GM19099 (cell line): ENCODE measurements around the gene SLC25A53.

Experiments
- POLR2A ChIP-seq: IDR thresholded peaks from 3 replicates; pipeline ENCODE4 v1.6.1; 2011; ENCODE audit warnings: low read depth; ENCODE audit not compliant: insufficient read length; ENCODE audit errors: extremely low read depth

Gene SLC25A53

GRCh38 chrX:104156630-104157529, at the start of gene SLC25A53:
Gene SLC25A53 (minus strand): TSS chrX:104157009. CDS start chrX:104105257, 51,752 bp downstream.
- peak; percentile 59 for TF ChIP-seq POLR2A

GRCh38 chrX:104205548-104205947, 48.7 kb upstream of the SLC25A53 start:
- no peak for TF ChIP-seq POLR2A

GRCh38 chrX:104195489-104196084, 38.8 kb upstream of the SLC25A53 start:
- no peak for TF ChIP-seq POLR2A

GRCh38 chrX:104195013-104195412, 38.2 kb upstream of the SLC25A53 start:
- TF ChIP-seq POLR2A: no peak

- TF ChIP-seq POLR2A: no peak
These were observed 36.7 kb upstream of the SLC25A53 start for GRCh38 chrX:104193485-104193884.

- TF ChIP-seq POLR2A: no peak
These were observed 33.0 kb upstream of the SLC25A53 start for GRCh38 chrX:104189837-104190236.

GRCh38 chrX:104187931-104188330, 31.1 kb upstream of the SLC25A53 start:
- TF ChIP-seq POLR2A: no peak

- TF ChIP-seq POLR2A: no peak
These were observed 26.9 kb upstream of the SLC25A53 start for GRCh38 chrX:104183685-104184084.

GRCh38 chrX:104173841-104174240, 17.0 kb upstream of the SLC25A53 start:
- TF ChIP-seq POLR2A: no peak

- no peak for TF ChIP-seq POLR2A
These were observed 16.0 kb upstream of the SLC25A53 start for GRCh38 chrX:104172788-104173187.

GRCh38 chrX:104172121-104172520, 15.3 kb upstream of the SLC25A53 start:
- no peak for TF ChIP-seq POLR2A

GRCh38 chrX:104168127-104168526, 11.3 kb upstream of the SLC25A53 start:
- no peak for TF ChIP-seq POLR2A

- no peak for TF ChIP-seq POLR2A
These were observed 10.1 kb upstream of the SLC25A53 start for GRCh38 chrX:104166735-104167436.

- TF ChIP-seq POLR2A: peak; percentile 69
These were observed 9.3 kb upstream of the SLC25A53 start, which contains the start of gene FAM199X for GRCh38 chrX:104165894-104166734. Gene FAM199X (plus strand): TSS chrX:104166453. CDS start chrX:104166786, 333 bp downstream.
